HEK293 (cell line): Measurements from ENCODE around the gene TPRG1.

ENCODE experiments used
- CTCF ChIA-PET: fragments of 350-600 bp; formaldehyde crosslinking; extraction: SDS; loops from one replicate; lab custom pipeline; 2021; ENCODE audit warnings: antibody characterized with exemption; lab: Yijun Ruan, JAX
- POLR2A ChIA-PET: fragments of 300-600 bp; formaldehyde crosslinking; extraction: SDS; loops from one replicate; lab custom pipeline; 2020; ENCODE audit warnings: antibody characterized with exemption, inconsistent platforms; lab: Yijun Ruan, JAX
- H3K27ac ChIP-seq: fragments of 200-500 bp; sonication (Bioruptor generic); 2 replicates; pipeline ENCODE4 v1.5.1; 2014; ENCODE audit warnings: low read depth, low read length, control low read depth, inconsistent platforms; ENCODE audit errors: extremely low read depth
- H3K36me3 ChIP-seq, 2 experiments: fragments of 200-500 bp in 1 of 2; sonication (Bioruptor generic) in 1 of 2; 1 replicate in 1 of 2; 2 replicates in 1 of 2; pipeline ENCODE4 v1.5.1; 2014 to 2017; ENCODE audit warnings: inconsistent platforms in 2 of 2, low read length in 2 of 2; ENCODE audit not compliant: control insufficient read depth in 2 of 2, insufficient read depth in 1 of 2
- H3K4me1 ChIP-seq: fragments of 200-500 bp; sonication (Bioruptor generic); 2 replicates; pipeline ENCODE4 v1.5.1; 2014; ENCODE audit warnings: mild to moderate bottlenecking, low read length, inconsistent platforms; ENCODE audit not compliant: control insufficient read depth, insufficient read depth
- H3K4me3 ChIP-seq: 2 replicates; pipeline ENCODE4 v1.5.1; 2011; ENCODE audit warnings: low read depth, mild to moderate bottlenecking, control low read depth, low read length, moderate library complexity
- H3K9me3 ChIP-seq: fragments of 200-500 bp; sonication (Bioruptor generic); 2 replicates; pipeline ENCODE4 v1.5.1; 2014; ENCODE audit warnings: low read depth, low read length, inconsistent platforms; ENCODE audit not compliant: control insufficient read depth, insufficient read depth
- ATF2 ChIP-seq: fragments of 450-650 bp; formaldehyde crosslinking; IDR thresholded peaks from 2 replicates; pipeline ENCODE4 v1.5.1; 2016; ENCODE audit warnings: missing biosample characterization, missing genetic modification characterization, low read depth
- GFI1B ChIP-seq: fragments of 450-650 bp; formaldehyde crosslinking; IDR thresholded peaks from 2 replicates; pipeline ENCODE4 v1.5.1; 2016; ENCODE audit warnings: missing biosample characterization, missing genetic modification characterization
- GLIS1 ChIP-seq: fragments of 450-650 bp; formaldehyde crosslinking; IDR thresholded peaks from 2 replicates; pipeline ENCODE4 v1.5.1; 2016; ENCODE audit warnings: missing biosample characterization, missing genetic modification characterization
- MEIS1 ChIP-seq: sonication (generic); formaldehyde crosslinking; IDR thresholded peaks from 2 replicates; pipeline ENCODE4 v1.8.1; 2022; ENCODE audit warnings: missing genetic modification reagents, mild to moderate bottlenecking, borderline replicate concordance
- SALL2 ChIP-seq: fragments of 450-650 bp; formaldehyde crosslinking; IDR thresholded peaks from 2 replicates; pipeline ENCODE4 v1.5.0; 2017; ENCODE audit warnings: missing biosample characterization, mild to moderate bottlenecking, missing genetic modification characterization, borderline replicate concordance
- TSHZ1 ChIP-seq: fragments of 450-650 bp; formaldehyde crosslinking; IDR thresholded peaks from 2 replicates; pipeline ENCODE4 v1.5.1; 2016; ENCODE audit warnings: missing biosample characterization, missing genetic modification characterization, borderline replicate concordance
- ZBTB10 ChIP-seq: fragments of 450-650 bp; formaldehyde crosslinking; IDR thresholded peaks from 2 replicates; pipeline ENCODE4 v1.5.1; 2016; ENCODE audit warnings: missing biosample characterization, missing genetic modification characterization
- ZBTB26 ChIP-seq: fragments of 450-650 bp; formaldehyde crosslinking; optimal IDR thresholded peaks from 2 replicates; pipeline ENCODE3; 2016; ENCODE audit warnings: missing biosample characterization, mild to moderate bottlenecking, missing genetic modification characterization
- ZFP37 ChIP-seq: fragments of 450-650 bp; formaldehyde crosslinking; IDR thresholded peaks from 2 replicates; pipeline ENCODE4 v1.5.1; 2016; ENCODE audit warnings: missing biosample characterization, missing genetic modification characterization
- ZIC2 ChIP-seq: fragments of 450-650 bp; formaldehyde crosslinking; IDR thresholded peaks from 2 replicates; pipeline ENCODE4 v1.5.1; 2016; ENCODE audit warnings: missing biosample characterization, missing genetic modification characterization
- ZNF146 ChIP-seq: fragments of 450-650 bp; formaldehyde crosslinking; IDR thresholded peaks from 2 replicates; pipeline ENCODE4 v1.5.1; 2016; ENCODE audit warnings: missing biosample characterization, missing genetic modification characterization
- ZNF19 ChIP-seq: fragments of 450-650 bp; formaldehyde crosslinking; IDR thresholded peaks from 2 replicates; pipeline ENCODE4; 2016; ENCODE audit warnings: missing biosample characterization, missing genetic modification characterization, low read depth
- ZNF473 ChIP-seq: fragments of 450-650 bp; formaldehyde crosslinking; IDR thresholded peaks from 2 replicates; pipeline ENCODE4 v1.5.1; 2017; ENCODE audit warnings: missing biosample characterization, missing genetic modification characterization
- ZNF488 ChIP-seq: fragments of 450-650 bp; formaldehyde crosslinking; IDR thresholded peaks from 2 replicates; pipeline ENCODE4 v1.5.1; 2016; ENCODE audit warnings: missing biosample characterization, missing genetic modification characterization
- ZNF501 ChIP-seq: fragments of 450-650 bp; formaldehyde crosslinking; IDR thresholded peaks from 2 replicates; pipeline ENCODE4 v1.5.1; 2016; ENCODE audit warnings: missing biosample characterization, missing genetic modification characterization
- ZNF513 ChIP-seq: fragments of 450-650 bp; IDR thresholded peaks from 2 replicates; pipeline ENCODE4 v1.5.1; 2018; ENCODE audit warnings: missing biosample characterization, missing genetic modification characterization
- ZNF555 ChIP-seq: fragments of 450-650 bp; formaldehyde crosslinking; conservative IDR thresholded peaks from 2 replicates; pipeline ENCODE4 v1.5.1; 2017; ENCODE audit warnings: missing biosample characterization, mild to moderate bottlenecking, missing genetic modification characterization, inconsistent platforms
- ZNF558 ChIP-seq: fragments of 450-650 bp; formaldehyde crosslinking; IDR thresholded peaks from 2 replicates; pipeline ENCODE4 v1.5.1; 2016; ENCODE audit warnings: missing biosample characterization, missing genetic modification characterization
- ZNF585B ChIP-seq: fragments of 450-650 bp; formaldehyde crosslinking; IDR thresholded peaks from 2 replicates; pipeline ENCODE4 v1.5.1; 2016; ENCODE audit warnings: missing biosample characterization, missing genetic modification characterization
- ZNF629 ChIP-seq: fragments of 450-650 bp; formaldehyde crosslinking; IDR thresholded peaks from 2 replicates; pipeline ENCODE4 v1.5.1; 2017; ENCODE audit warnings: missing biosample characterization, missing genetic modification characterization
- ZNF707 ChIP-seq: fragments of 450-650 bp; formaldehyde crosslinking; IDR thresholded peaks from 2 replicates; pipeline ENCODE4 v1.5.1; 2016; ENCODE audit warnings: missing biosample characterization, missing genetic modification characterization

The TPRG1 gene

GRCh38 chr3:189236352-189236751, 64.6 kb downstream of the TPRG1 start (continued):
- TF ChIP-seq ZBTB10 (tag by site-specific recombination) (no peak), ZNF19 (no peak), ZNF707 (tag by site-specific recombination) (no peak), ZIC2 (no peak), GFI1B (no peak), ZNF629 (tag by site-specific recombination) (no peak), ATF2 (no peak)
- TF ChIP-seq, all 188 proteins: peak for 0

- H3K9me3 ChIP-seq: no peaks in the 10 kb centered on the region
- no peaks in the 10 kb centered on the region for H3K4me1 ChIP-seq
- H3K27ac ChIP-seq: no peak overlapping the region
- CTCF ChIA-PET: interaction anchor here (0.6 kb wide), 1 partner anchor 1509 kb away, joined by 3 read pairs; no protein-coding TSS in a partner anchor
- TF ChIP-seq ZNF19 (no peak), ZBTB26 (tag by site-specific recombination) (no peak), ZNF488 (no peak), SALL2 (tag by site-specific recombination) (no peak), ZNF473 (tag by site-specific recombination) (no peak), ZNF555 (tag by site-specific recombination) (no peak), ZNF558 (no peak), ZNF585B (no peak), MEIS1 (no peak), ZNF501 (no peak), ZNF513 (tag by site-specific recombination) (no peak), GLIS1 (no peak), ZFP37 (tag by site-specific recombination) (no peak), ATF2 (no peak), ZNF146 (no peak), TSHZ1 (tag by site-specific recombination) (no peak)
- TF ChIP-seq, all 188 proteins: peak for 0
- Histone ChIP-seq H3K4me3 (no peak overlapping the region), H3K36me3 (no peaks in the 10 kb centered on the region)
- POLR2A ChIA-PET: no interaction called here
Observed at GRCh38 chr3:189237526-189237925, 65.8 kb downstream of the TPRG1 start.
